Neural cell (in vitro differentiated cells): ENCODE results near the gene ST6GAL1. TPM values are rescaled to one million over a fixed set of nuclear protein-coding genes. Genes with fewer than 3 reads are reported as not detected.
"Not testable (repeated sequence)": the region's sequence is repeated elsewhere in the genome, so short reads cannot be mapped to it uniquely, and the experiment has no call there.

Experiments used
- H2AFZ ChIP-seq: fragments of 200-600, 300-800 bp; sonication (generic), shearing (Covaris generic); 2 replicates; pipeline ENCODE4 v1.6.0; 2014; ENCODE audit warnings: low read depth, mild to moderate bottlenecking, antibody characterized with exemption, low read length, moderate library complexity
- H3F3A ChIP-seq: fragments of 200-600 bp; shearing (Covaris generic); 2 replicates; pipeline ENCODE4 v1.6.1; 2016; ENCODE audit warnings: mild to moderate bottlenecking, moderate library complexity, mixed read lengths, antibody characterized with exemption, low read length; ENCODE audit not compliant: insufficient read depth, poor library complexity, severe bottlenecking
- H3K27ac ChIP-seq: fragments of 200-600, 300-800 bp; sonication (generic), shearing (Covaris generic); 2 replicates; pipeline ENCODE4 v1.5.1; 2014; ENCODE audit warnings: mild to moderate bottlenecking, low read length, moderate library complexity
- H3K27me3 ChIP-seq: fragments of 300-800, 200-600 bp; sonication (generic), shearing (Covaris generic); 2 replicates; pipeline ENCODE4 v1.6.0; 2014; ENCODE audit warnings: mild to moderate bottlenecking, low read depth, low read length, moderate library complexity; ENCODE audit not compliant: insufficient read depth
- H3K36me3 ChIP-seq: fragments of 300-800, 200-600 bp; sonication (generic), shearing (Covaris generic); 2 replicates; pipeline ENCODE4 v1.5.1; 2014; ENCODE audit warnings: mild to moderate bottlenecking, antibody characterized with exemption, low read length, moderate library complexity; ENCODE audit not compliant: insufficient read depth
- H3K4me2 ChIP-seq: fragments of 300-800, 200-600 bp; sonication (generic), shearing (Covaris generic); 2 replicates; pipeline ENCODE4 v1.6.0; 2014; ENCODE audit warnings: mild to moderate bottlenecking, low read length
- H3K4me3 ChIP-seq: fragments of 300-800, 200-600 bp; sonication (generic), shearing (Covaris generic); 2 replicates; pipeline ENCODE4 v1.5.1; 2014; ENCODE audit warnings: mild to moderate bottlenecking, low read length, moderate library complexity
- H3K79me2 ChIP-seq: fragments of 200-600 bp; shearing (Covaris generic); replicated peaks from 2 replicates; pipeline ENCODE4 v1.6.0; 2014; ENCODE audit warnings: mild to moderate bottlenecking, low read length, moderate library complexity; ENCODE audit not compliant: insufficient read depth
- H3K9ac ChIP-seq: fragments of 300-800, 200-600 bp; sonication (generic), shearing (Covaris generic); 2 replicates; pipeline ENCODE4 v1.6.1; 2016; ENCODE audit warnings: mild to moderate bottlenecking, low read length, mixed read lengths
- H3K9me2 ChIP-seq: fragments of 200-600 bp; shearing (Covaris generic); 2 replicates; pipeline ENCODE4 v1.6.1; 2016; ENCODE audit warnings: mild to moderate bottlenecking, low read length, mixed read lengths; ENCODE audit not compliant: insufficient read depth
- H3K9me3 ChIP-seq: fragments of 200-600, 300-800 bp; sonication (generic), shearing (Covaris generic); 2 replicates; pipeline ENCODE4 v1.6.1; 2016; ENCODE audit warnings: mild to moderate bottlenecking, mixed run types, low read length, moderate library complexity, mixed read lengths
- H4K20me1 ChIP-seq: fragments of 200-600 bp; shearing (Covaris generic); 2 replicates; pipeline ENCODE4 v1.6.1; 2016; ENCODE audit warnings: mild to moderate bottlenecking, mixed run types; ENCODE audit not compliant: insufficient read depth
- EP300 ChIP-seq: fragments of 450-650 bp; conservative IDR thresholded peaks from 2 replicates; pipeline ENCODE4 v1.6.1; 2014; ENCODE audit warnings: antibody characterized with exemption, mild to moderate bottlenecking, moderate library complexity; ENCODE audit not compliant: poor library complexity, severe bottlenecking
- EZH2 ChIP-seq: fragments of 200-600, 300-800 bp; shearing (Covaris generic), sonication (generic); IDR thresholded peaks from 2 replicates; pipeline ENCODE4 v1.6.1; 2014; ENCODE audit warnings: antibody characterized with exemption, low read length, borderline replicate concordance, mild to moderate bottlenecking; ENCODE audit not compliant: insufficient read depth, poor library complexity, severe bottlenecking
- MXI1 ChIP-seq: fragments of 450-650 bp; conservative IDR thresholded peaks from 2 replicates; pipeline ENCODE4 v1.6.1; 2014; ENCODE audit warnings: antibody characterized with exemption, mild to moderate bottlenecking; ENCODE audit not compliant: poor library complexity, severe bottlenecking
- POLR2AphosphoS5 ChIP-seq: IDR thresholded peaks from 2 replicates; pipeline ENCODE4 v1.6.1; 2012
- RAD21 ChIP-seq: fragments of 450-650 bp; conservative IDR thresholded peaks from 2 replicates; pipeline ENCODE4 v1.6.1; 2014; ENCODE audit warnings: antibody characterized with exemption, mild to moderate bottlenecking, moderate library complexity
- REST ChIP-seq: IDR thresholded peaks from 2 replicates; pipeline ENCODE4 v1.6.1; 2012; ENCODE audit warnings: borderline replicate concordance
- SMC3 ChIP-seq: fragments of 450-650 bp; conservative IDR thresholded peaks from 2 replicates; pipeline ENCODE4 v1.6.1; 2014; ENCODE audit warnings: antibody characterized with exemption, mild to moderate bottlenecking, moderate library complexity; ENCODE audit not compliant: poor library complexity
- TAF1 ChIP-seq: IDR thresholded peaks from 2 replicates; pipeline ENCODE4 v1.6.1; 2012; ENCODE audit warnings: low read depth
- polyA plus RNA-seq: library from polyadenylated mRNA; depleted of rRNA; stranded (reverse); fragments of >200 nt; gene quantifications from 2 replicates; pipeline ENCODE4 v1.2.3, GENCODE V29; 2014
- TF ChIP-seq, protein P1 (sequence below): fragments of 450-650 bp; IDR thresholded peaks from 2 replicates; pipeline ENCODE4 v1.5.1; 2014; ENCODE audit warnings: antibody characterized with exemption, mild to moderate bottlenecking, moderate library complexity; ENCODE audit not compliant: poor library complexity, severe bottlenecking

The ST6GAL1 gene
- polyA plus RNA-seq, 1 donor from 2014 or later: 17.6 TPM

- H2AFZ ChIP-seq: no peak overlapping the region
- no peaks in the 10 kb centered on the region for H4K20me1 ChIP-seq
- no peak overlapping the region for H3K4me2 ChIP-seq
- no peak overlapping the region for H3K9ac ChIP-seq
- TF ChIP-seq EZH2: no peak
- no peak for TF ChIP-seq REST
- TF ChIP-seq POLR2AphosphoS5: no peak
- TF ChIP-seq EP300: no peak
- TF ChIP-seq RAD21: no peak
- TF ChIP-seq TAF1: no peak
- TF ChIP-seq MXI1: no peak
- TF ChIP-seq, protein P1, sequence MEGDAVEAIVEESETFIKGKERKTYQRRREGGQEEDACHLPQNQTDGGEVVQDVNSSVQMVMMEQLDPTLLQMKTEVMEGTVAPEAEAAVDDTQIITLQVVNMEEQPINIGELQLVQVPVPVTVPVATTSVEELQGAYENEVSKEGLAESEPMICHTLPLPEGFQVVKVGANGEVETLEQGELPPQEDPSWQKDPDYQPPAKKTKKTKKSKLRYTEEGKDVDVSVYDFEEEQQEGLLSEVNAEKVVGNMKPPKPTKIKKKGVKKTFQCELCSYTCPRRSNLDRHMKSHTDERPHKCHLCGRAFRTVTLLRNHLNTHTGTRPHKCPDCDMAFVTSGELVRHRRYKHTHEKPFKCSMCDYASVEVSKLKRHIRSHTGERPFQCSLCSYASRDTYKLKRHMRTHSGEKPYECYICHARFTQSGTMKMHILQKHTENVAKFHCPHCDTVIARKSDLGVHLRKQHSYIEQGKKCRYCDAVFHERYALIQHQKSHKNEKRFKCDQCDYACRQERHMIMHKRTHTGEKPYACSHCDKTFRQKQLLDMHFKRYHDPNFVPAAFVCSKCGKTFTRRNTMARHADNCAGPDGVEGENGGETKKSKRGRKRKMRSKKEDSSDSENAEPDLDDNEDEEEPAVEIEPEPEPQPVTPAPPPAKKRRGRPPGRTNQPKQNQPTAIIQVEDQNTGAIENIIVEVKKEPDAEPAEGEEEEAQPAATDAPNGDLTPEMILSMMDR: no peak
- H3K27ac ChIP-seq: no peak overlapping the region
- H3K27me3 ChIP-seq: no peaks in the 10 kb centered on the region
- H3K9me3 ChIP-seq: no peaks in the 10 kb centered on the region
- no peaks in the 10 kb centered on the region for H3K9me2 ChIP-seq
- H3F3A ChIP-seq: no peaks in the 10 kb centered on the region
- H3K4me3 ChIP-seq: no peak overlapping the region
- no peaks in the 10 kb centered on the region for H3K36me3 ChIP-seq
- H3K79me2 ChIP-seq: no peaks in the 10 kb centered on the region
Measured at GRCh38 chr3:187021748-187022402, 91.5 kb downstream of the ST6GAL1 start.

DNA sequence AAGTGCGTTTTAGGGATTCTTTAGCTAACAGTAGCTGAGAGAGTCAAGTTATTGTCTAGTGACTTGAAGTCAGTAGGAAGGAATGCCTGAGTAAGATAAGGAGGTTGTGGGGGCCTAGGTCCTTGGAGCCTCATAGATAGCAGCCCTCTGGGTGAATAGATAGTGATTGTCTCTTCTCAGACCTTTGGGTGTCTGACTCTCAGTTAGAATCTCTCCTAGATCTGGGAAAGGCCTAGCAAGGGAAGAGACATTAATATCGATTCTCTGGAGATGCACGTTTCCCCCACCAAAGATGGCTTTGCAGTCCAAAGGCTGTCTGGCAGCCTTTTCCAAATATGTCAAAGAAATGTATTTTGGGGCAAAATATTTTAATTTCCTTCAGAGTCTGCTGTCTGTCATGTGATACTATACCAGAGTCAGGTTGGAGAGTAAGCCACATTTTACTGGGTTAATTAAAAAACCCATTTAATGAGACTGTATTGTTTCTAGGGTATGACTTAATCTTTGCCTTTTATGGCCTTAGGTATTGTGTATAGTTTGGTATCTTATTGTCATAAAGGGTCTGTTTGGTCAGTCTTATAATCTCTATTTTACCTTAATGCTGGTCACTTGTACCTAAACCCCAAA, 92.2 kb downstream of the ST6GAL1 start:
- Histone ChIP-seq H3K4me2 (no peak overlapping the region), H3K27me3 (no peaks in the 10 kb centered on the region), H3K27ac (no peak overlapping the region), H3K4me3 (no peak overlapping the region), H2AFZ (no peak overlapping the region), H4K20me1 (no peaks in the 10 kb centered on the region), H3K9ac (no peak overlapping the region), H3K9me3 (no peaks in the 10 kb centered on the region), H3K36me3 (no peaks in the 10 kb centered on the region), H3K9me2 (no peaks in the 10 kb centered on the region), H3K79me2 (no peaks in the 10 kb centered on the region), H3F3A (no peaks in the 10 kb centered on the region)
- TF ChIP-seq, protein P1: no peak
- TF ChIP-seq MXI1 (no peak), TAF1 (no peak), POLR2AphosphoS5 (no peak), RAD21 (no peak), REST (no peak), EP300 (no peak), EZH2 (no peak), SMC3 (no peak)

- not testable (repeated sequence) for H3K9me2 ChIP-seq, H2AFZ ChIP-seq, H3K27me3 ChIP-seq, H3K4me3 ChIP-seq, H3K36me3 ChIP-seq, H4K20me1 ChIP-seq, H3K9ac ChIP-seq, H3K9me3 ChIP-seq, H3K4me2 ChIP-seq, H3K79me2 ChIP-seq, H3K27ac ChIP-seq, H3F3A ChIP-seq
Measured at GRCh38 chr3:187023340-187023739, 93.0 kb downstream of the ST6GAL1 start.
